ENCODE measurements around the gene NMNAT1.
A peak's percentile ranks its signal among the peaks of the same experiment; 100 is the strongest.
"Not testable (repeated sequence)": the region's sequence is repeated elsewhere in the genome, so short reads cannot be mapped to it uniquely, and the experiment has no call there.

NMNAT1 gene

DNA sequence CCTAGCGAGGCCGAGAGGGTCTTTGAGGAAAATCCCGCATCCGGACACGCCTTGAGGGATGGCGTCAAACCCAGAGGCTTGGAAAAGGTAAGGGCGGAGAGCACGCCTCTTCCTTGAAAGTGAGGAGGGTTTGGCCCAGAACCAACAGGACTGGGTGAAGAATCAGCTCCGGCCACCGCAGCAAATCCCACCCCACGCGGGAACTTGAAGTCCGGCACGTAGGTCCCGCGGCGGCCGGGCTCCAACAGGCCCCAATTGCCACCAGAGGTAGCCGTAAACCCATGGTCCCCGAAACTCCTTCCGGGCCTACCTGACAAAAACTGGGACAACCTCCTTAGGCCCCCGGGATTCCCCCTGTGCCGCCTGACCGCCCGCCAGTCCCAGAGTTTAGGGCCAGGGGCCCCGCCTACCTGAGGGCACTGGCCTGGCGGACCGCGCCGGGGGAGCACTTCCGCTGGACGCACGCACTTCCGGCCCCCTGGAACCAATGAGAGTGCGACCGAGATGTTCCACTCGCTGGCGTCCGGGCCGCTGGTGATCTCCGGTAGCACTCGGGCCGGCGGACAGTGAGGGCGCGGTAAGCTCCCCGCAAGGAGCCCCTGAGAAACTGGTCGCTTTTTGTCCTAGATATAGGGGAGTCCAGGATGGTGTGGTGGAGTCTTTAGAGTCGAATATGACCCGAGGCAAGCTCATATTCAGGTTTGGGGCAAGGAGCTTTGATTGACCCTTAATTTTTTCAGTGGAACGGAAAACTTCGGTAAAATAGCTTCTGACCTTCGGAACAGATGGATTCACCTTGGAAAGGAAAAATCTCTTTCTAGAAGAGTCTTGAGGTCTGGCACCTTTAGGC, at the start of gene NMNAT1, which contains the start of gene LZIC:
Gene NMNAT1 (plus strand): TSS at position 537 of the 850 bp plus-strand sequence. CDS start 28,599 bp downstream, outside the sequence.
Gene LZIC (minus strand): TSS at position 453 of the 850 bp plus-strand sequence. CDS start 6,772 bp downstream, outside the sequence.
- peak; percentile 95 for DNase-seq (ENCODE audit: low read depth)

DNA sequence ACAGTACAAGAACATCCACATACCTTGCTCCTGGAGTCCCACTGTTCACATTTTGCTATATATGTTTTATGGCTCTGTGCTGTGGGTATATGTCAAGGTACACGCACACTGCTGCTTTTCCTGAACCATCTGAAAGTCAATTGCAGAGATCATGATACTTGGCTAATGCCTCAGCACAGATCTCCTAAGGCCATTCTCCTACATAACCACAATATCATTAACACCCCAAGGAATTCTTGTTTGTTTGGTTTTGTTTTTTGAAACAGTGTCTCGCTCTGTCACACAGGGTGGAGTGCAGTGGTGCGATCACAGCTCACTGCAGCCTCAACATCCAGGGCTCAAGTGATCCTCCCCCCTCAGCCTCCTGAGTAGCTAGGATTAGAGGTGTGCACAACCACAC, 49.2 kb upstream of the NMNAT1 start:
- peak; percentile 28 for DNase-seq (ENCODE audit: low read depth)

DNA sequence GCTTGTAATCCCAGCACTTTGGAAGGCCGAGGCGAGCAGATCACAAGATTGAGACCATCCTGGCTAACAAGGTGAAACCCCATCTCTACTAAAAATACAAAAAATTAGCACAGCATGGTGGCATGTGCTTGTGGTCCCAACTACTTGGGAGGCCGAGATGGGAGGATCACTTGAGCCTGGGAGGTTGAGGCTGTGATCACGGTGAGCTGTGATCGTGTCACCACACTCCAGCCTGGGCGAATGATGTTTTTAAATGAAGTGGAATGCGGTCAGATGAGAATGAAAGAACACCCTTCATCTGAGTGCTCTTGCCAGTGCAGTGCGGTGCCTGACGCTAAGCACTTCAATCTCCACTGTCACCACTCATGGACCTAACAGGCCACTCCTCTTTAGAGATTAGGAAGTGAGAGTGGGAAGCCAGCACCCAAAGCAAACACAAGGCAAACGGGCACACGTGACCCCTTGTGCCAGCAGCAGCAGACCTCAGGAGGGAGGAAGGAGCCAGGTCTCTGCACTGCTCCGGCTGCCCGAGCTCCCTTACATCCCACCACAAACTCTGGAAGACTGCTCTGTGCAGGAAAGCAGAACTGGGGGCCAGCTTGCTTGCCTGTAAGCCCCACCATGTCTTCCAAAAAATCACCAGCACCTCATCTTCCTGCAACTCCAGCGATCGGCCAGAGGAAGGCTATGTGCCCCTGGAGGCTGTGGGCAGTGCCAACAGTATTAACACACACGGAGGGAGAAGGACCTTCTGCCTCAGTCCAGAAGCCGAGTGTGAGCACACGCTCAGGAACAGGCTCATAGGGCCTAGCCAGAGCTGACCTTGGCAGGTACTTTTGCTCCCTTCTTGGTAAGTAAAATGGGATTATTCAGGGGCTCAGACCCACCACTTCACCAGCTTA, 42.9 kb upstream of the NMNAT1 start:
- DNase-seq (ENCODE audit: low read depth), result no peak

DNA sequence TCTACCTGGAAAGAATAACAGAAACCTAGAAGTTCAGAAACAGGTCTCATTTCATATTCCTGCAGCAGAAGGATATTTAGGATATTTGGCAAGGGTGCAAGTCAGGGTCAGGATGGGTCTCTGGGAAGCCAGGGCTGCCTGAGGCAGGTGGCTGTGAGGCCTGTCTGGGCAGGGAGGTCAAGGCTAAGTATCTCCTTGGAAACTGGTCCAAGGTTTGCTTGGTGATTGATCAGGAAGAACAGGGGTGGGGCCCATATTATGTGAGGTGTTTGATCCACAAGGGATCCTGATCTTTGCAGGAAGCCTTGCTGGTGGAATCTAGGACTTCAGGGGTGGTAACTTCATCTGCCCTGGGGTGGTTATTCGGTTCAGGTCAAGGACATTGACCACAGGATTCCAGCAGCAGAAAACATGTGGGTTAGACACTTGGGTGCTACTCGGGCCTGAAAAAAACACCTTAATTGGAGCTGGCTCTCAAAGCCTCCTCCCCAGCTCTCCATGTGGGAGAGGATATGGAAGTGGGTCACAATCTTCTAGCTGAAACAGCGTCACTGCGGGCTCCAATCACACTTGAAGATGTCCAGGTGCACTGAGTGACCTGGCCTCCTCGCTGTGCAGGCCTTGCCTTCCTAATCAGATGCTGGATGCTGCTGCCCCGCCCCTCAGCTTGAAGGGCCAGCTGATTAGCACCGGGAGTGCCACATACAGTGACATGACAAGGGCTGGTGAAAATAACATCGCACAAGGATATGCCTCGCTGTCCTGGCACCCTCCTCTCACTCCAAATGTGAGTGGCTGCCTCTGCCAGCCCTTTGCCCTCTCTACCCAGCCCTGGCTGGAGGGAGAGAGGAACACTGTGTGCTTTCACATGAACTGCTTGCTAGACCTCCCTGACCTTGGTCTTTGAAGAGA, 41.9 kb upstream of the NMNAT1 start:
- no peak for DNase-seq (ENCODE audit: low read depth)

DNA sequence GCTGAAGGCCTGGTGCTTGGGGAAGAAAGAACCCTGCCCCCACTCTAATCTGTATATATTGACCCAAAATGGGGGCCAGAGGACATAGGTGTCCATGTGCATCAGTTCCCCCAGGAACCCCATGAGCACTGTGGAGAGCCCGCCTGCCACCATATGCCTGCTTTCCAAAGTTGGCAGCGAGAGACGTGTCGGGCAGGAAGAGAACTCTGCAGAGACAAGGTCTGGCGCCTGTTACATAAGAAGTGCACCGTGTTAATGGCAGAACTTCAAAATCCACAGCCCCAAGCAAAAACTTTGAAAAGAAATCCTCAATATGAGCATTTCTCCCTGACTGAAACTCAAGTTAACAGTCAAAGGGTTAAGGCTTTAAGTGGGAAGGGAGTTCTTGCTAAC, 41.2 kb upstream of the NMNAT1 start:
- no peak for DNase-seq (ENCODE audit: low read depth)

DNA sequence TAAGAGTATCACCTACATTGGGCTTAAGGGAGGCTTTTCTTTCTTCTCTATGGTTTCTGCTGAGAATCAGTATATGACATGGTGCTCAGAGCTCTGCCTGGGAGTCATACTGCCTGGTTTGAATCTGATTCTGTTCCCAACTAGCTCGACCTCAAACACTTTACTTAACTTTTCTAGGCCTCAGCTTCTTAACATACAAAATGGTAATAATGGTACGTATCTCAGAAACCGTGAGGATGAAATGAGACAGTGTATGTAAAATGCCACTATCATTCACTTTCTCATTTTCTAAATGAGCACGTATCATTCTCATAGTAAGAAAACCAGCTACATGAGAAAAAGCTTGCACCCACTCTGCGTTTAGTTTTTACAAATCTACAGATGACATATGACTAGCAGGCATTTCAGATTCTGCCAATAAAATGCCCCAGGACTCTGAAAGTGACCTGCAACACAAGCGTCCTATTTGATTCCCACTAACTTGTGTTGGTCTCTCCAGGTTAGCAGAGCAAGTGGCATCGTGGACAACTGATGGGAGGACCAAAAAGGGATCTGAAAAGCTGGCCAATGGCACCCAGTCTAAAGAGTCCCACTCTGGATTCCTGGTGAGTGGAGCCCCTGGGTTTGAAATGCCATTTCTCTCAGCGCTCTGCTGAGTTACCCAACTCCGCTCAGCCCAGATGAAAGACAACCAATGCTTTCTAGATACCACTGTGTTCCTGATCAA, 39.3 kb upstream of the NMNAT1 start:
- no peak for DNase-seq (ENCODE audit: low read depth)

DNA sequence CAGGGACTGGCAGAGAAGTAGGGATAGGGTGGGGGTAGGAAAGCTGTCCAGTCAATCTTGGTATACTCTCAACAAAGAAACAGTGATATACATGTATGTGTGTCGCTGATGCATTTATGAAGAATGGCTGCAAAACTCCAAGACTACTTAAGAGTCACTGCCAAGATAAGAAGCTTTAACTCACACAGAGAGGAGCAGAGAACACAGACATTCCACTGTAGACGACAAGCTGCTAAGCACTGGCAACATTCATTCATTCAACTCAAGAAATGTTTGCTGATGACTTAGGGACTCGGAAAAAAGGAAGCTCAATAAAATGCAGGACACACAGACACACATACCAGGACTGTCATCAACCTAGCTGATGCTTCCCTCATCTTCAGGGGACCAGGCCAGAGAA, 38.7 kb upstream of the NMNAT1 start:
- DNase-seq (ENCODE audit: low read depth), result no peak

DNA sequence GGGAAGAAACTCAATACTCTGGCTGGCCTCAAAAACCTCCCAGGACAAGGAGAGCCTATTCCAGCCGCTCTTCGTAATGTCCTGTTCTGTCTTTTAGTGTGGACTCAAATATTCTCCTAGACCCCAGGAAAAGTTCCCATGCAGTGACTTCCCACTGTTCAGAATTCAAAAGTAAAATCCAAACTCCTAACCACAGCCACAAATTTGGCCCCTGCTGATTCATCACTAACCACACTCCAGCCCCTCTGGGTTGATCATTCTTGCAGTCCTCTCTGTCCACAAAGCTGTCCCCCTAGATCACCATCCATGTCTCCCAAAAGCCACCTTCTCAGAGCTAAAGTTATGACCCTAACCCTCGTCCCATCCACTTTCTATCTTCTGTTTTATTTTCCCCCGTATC, 38.3 kb upstream of the NMNAT1 start:
- peak; percentile 55 for DNase-seq (ENCODE audit: low read depth)

DNA sequence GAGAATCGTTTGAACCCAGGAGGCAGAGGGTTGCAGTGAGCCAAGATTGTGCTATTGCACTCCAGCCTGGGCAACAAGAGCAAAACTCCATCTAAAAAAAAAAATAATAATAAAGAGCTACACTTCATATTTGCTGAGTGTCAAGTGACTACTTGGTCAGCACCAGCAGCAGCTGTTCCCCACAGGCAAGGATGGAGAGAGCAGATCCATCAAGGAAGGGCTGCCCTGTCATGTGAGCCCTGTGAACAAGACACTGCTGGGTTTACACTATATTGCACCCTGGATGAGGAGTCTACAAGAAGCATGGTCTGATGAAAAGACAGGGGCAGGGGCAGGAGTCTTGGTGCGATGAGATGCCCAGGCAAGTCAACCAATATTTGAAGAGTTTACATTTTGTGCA, 36.8 kb upstream of the NMNAT1 start:
- no peak for DNase-seq (ENCODE audit: low read depth)

DNA sequence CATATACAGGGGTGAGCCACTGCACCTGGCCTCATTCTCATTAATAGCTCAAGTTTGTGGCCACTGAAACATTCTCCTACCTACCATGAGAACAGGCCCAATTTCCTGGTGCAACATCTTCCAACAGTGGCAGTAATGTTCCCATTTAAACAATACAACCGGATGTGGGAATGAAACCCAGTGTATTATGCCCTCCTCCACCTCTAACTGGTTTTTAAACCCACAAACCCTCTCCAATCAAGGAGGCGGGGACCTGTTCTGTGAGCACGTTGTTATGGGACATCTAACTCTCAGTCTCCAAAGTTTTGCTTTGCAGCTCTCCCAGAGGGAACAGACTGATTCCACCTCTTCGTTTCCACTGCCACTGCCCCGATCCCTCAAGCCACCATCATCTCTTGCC, 35.8 kb upstream of the NMNAT1 start:
- no peak for DNase-seq (ENCODE audit: low read depth)

DNA sequence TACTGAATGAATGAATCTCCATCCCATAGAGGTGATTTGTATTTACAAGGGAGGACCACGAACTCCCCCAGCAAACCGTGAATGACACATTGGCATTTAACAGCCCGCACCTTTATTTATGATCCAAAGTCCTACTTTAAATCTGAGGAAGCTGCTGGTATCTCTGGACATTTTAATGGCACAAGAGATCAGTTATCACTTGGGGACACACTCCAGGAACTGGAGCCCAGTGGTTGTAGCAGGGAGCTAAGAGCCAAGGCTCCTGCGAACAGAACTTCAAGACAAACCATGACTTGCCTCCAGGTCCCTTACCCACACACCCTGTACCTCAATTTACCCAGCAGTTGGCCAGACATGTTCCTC, 34.4 kb upstream of the NMNAT1 start:
- DNase-seq (ENCODE audit: low read depth), result no peak

DNA sequence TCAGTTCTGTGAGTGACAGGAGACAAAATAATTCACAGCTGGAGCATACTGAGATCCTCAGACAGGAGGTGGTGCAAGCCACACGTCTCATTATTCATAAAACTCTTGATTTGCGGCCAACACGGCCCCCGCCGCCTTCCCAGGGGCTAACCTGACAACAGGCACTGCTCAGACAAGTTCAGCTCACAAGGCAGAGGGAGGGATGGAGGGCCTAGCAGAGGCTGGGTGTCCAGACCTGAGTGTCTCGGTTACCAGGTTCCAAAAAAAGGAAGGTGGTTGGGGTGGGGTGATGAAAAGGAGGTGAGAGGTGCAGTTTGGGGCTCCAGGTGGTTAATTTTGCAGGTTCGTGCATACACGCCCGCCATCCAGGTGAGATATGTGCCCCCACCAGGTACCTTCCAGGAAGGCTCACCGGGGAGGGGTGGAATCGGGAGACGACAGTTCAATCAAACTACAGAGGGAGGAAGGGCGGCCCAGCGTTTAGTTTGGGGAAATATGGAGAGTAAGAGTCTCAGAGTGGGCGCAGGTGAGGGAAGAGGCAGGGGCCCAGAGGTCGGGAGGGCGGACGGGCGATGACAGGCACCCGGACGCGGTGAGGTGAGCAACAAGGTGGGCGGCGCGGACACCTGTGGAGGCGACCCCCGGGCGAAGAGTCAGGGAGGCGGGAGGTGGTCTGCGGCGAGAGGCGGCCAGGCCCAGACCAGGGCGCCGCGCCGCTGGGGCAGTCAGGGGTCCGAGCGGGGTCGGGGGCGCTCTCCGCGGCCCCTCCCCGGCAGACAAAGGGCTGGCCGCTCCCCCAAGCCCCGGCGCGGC, 33.8 kb upstream of the NMNAT1 start:
- no peak for DNase-seq (ENCODE audit: low read depth)

DNA sequence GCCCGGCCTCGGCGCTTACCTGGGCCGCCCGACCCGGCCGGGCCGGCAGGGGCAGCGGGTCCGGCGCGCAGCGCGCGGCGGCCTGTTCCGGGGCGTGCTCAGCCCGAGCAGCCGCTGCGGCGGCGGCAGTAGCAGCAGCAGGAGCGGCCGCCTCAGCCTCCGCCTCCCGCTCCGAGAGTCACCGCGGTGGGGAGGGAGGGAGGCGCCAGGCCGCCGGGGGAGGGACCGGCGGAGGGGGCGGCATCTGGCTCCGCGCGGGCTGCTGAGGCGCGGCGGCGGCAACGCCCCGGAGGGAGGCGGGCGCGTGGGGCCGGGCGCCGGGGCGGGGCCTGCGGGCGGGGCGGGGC, 33.2 kb upstream of the NMNAT1 start, which contains the start of gene CTNNBIP1:
Gene CTNNBIP1 (minus strand): TSS at position 194 of the 347 bp plus-strand sequence. CDS start 38,205 bp downstream, outside the sequence.
- no peak for DNase-seq (ENCODE audit: low read depth)

DNA sequence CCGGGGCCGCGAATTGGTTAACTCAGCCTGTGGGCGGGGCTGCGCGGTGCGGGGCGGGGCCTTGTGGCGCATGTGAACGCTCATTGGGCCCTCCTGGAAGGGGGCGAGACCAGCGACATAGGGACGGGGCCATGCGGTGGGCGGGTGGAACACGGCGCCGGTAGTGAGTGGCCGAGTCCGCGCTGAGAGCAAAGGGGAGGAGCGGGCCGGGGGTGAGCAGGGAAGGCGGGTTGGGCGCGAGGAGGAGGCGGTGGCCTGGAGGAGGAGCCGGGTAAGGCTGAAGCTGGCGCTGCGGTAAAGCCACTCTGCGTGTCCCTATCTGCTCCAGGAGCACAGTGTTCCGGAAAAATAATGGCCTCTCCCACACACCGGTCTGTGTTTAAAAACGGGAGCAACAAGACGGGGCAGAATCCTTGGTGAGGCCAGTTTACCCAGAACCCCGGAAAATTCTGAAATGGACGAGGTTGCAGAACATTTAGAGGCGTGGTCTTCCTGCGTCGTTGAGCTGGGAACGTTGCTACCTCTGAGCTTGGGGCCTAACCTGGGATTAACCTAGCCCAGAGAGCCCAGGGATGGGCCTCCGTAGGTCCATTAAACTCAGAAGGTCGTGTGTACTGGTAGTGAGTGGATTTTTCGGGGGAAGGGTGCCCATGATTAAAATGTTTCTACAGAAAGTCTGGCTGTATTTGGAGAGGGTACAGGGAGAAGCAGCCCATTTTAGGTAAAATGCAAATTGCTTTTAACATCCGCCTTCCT, 32.7 kb upstream of the NMNAT1 start:
- peak; percentile 98 for DNase-seq (ENCODE audit: low read depth)

DNA sequence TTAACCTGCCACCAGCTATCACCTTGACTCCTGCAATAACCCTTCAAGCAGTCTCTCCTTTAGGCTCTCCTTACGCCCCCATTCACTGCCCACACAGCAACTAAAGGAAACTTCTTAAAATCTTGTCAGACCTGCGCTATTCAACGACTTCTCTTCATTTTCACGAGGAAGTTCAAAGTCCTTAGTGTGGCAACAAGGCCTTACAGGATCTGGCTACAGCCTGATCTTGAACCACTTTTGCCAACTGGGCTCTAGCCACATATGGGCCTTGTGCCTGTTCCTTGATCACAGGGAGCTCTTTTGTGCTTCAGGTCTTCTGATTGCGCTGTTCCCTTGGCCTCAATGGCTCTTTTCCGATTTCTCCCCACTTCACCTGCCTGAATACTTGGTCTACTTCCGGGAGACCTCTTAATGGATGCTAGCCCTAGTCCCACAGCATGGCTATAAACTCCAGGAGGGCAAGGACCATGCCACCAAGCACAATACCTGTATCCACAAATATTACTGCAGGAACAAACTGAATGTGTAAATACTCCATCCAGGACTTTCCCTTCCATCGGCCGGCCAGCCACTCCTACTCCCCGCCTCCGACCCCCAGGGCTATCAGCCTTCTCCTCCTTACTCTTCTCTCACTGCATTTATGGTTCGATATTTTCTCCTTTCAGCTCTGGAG, 30.9 kb upstream of the NMNAT1 start:
- no peak for DNase-seq (ENCODE audit: low read depth)

DNA sequence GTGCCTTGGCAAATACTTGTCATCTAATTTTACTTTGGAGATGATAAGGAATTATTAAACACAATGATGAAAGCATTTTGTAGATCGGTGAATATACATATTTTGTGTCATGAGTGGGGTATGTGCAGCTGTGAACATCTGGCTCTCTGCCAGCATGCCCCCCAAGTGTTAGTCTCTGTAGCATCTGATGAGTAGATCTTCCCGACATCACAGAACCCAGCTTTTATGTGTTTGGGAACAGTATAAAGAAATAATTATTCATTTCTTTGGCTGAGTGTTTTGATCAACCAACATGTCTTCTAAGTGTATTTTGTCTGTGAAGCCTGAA, 28.7 kb upstream of the NMNAT1 start:
- no peak for DNase-seq (ENCODE audit: low read depth)

DNA sequence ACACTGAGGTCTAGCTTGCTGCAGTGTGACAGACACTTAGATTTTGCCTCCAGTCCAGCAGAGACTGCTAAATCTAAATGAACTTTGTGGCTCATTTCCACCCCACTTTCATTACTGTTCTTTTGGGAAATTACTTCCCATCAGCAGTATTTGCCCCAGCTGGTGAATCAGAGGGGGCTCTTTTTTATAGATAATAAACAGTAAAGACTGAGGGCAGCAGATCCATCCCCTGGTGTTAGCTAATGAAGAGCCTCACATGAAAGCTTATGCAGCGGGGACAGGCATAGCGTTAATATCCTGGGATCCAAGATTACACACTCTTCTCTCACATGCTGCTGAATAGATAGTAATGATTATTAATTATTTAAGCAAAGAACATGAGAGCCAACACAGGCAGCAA, 26.8 kb upstream of the NMNAT1 start:
- no peak for DNase-seq (ENCODE audit: low read depth)

DNA sequence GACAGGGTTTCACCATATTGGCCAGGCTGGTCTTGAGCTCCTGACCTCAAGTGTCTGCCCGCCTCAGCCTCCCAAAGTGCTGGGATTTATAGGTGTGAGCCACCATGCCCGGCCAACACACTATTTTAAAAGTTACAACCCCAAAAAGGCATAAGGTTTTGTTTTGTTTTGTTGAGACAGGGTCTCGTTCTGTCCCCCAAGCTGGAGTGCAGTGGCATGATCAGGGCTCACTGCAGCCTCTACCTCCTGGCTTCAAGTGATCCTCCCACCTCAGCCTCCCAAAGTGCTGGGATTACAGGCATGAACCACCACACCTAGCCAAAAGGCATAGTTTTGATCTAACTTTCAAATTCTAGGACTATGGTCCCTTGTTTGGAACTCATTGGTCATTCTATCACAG, 25.8 kb upstream of the NMNAT1 start:
- DNase-seq (ENCODE audit: low read depth), result not testable (repeated sequence)

DNA sequence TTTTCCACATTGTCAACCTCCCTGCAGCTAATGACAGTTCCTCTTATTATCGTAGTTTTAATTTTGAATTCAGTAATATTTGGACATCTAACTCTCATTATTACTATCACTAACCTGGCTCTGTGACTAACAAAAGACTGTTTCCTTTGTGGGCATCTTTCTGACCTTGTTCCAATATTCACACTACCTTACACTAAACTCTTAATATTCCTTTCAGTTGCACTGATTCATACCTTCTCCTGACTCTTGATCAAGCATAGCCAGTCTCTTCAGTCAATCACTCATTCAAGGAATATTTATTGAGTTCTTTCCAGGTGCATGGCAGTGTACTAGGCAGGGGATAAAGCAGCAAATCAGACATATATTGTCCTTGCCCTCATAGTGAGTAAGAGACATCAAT, 25.4 kb upstream of the NMNAT1 start:
- no peak for DNase-seq (ENCODE audit: low read depth)
